ENCODE results near the gene SH3BP5.

The SH3BP5 gene

GRCh38 chr3:15243822-15244482 is 88.4 kb downstream of the SH3BP5 start:
- no peak for DNase-seq (ENCODE audit: extremely low read depth, insufficient read length)
- TF ChIP-seq CTCF (IDR thresholded peaks at IDR 0.05; ENCODE audit: insufficient read depth, low read length, poor library complexity, severe bottlenecking), result no peak
- Histone ChIP-seq H3K36me3 (ENCODE audit: control insufficient read depth, insufficient read depth, low read length) (peaks cover 13% of the 10 kb centered on the region), H3K4me3 (replicated peaks; ENCODE audit: low read depth, low read length) (no peak overlapping the region), H3K27me3 (replicated peaks; ENCODE audit: control insufficient read depth, insufficient read depth, low read length) (no peaks in the 10 kb centered on the region)

GRCh38 chr3:15241341-15241740 is 91.0 kb downstream of the SH3BP5 start:
- peak; percentile 55 for TF ChIP-seq CTCF (IDR thresholded peaks at IDR 0.05; ENCODE audit: insufficient read depth, low read length, poor library complexity, severe bottlenecking)
- no peak for DNase-seq (ENCODE audit: extremely low read depth, insufficient read length)
- H3K36me3 ChIP-seq (ENCODE audit: control insufficient read depth, insufficient read depth, low read length), result peaks cover 10% of the 10 kb centered on the region

GRCh38 chr3:15229262-15229661 is 103.1 kb downstream of the SH3BP5 start:
- no peaks in the 10 kb centered on the region for H3K27me3 ChIP-seq (replicated peaks; ENCODE audit: control insufficient read depth, insufficient read depth, low read length)
- peaks cover 3% of the 10 kb centered on the region for H3K36me3 ChIP-seq (ENCODE audit: control insufficient read depth, insufficient read depth, low read length)
- no peak for DNase-seq (ENCODE audit: extremely low read depth, insufficient read length)
- TF ChIP-seq CTCF (IDR thresholded peaks at IDR 0.05; ENCODE audit: insufficient read depth, low read length, poor library complexity, severe bottlenecking), result no peak
- no peak overlapping the region for H3K4me3 ChIP-seq (replicated peaks; ENCODE audit: low read depth, low read length)

More at GRCh38 chr3:15241341-15241740, 91.0 kb downstream of the SH3BP5 start:
- Histone ChIP-seq H3K27me3 (replicated peaks; ENCODE audit: control insufficient read depth, insufficient read depth, low read length) (no peaks in the 10 kb centered on the region), H3K4me3 (replicated peaks; ENCODE audit: low read depth, low read length) (no peak overlapping the region)

GRCh38 chr3:15228147-15228546 is 104.2 kb downstream of the SH3BP5 start:
- H3K27me3 ChIP-seq (replicated peaks; ENCODE audit: control insufficient read depth, insufficient read depth, low read length), result no peaks in the 10 kb centered on the region
- DNase-seq (ENCODE audit: extremely low read depth, insufficient read length), result no peak
- H3K4me3 ChIP-seq (replicated peaks; ENCODE audit: low read depth, low read length), result no peak overlapping the region
- H3K36me3 ChIP-seq (ENCODE audit: control insufficient read depth, insufficient read depth, low read length), result peaks cover 3% of the 10 kb centered on the region
- TF ChIP-seq CTCF (IDR thresholded peaks at IDR 0.05; ENCODE audit: insufficient read depth, low read length, poor library complexity, severe bottlenecking), result no peak

- no peak for TF ChIP-seq CTCF (IDR thresholded peaks at IDR 0.05; ENCODE audit: insufficient read depth, low read length, poor library complexity, severe bottlenecking)
- H3K4me3 ChIP-seq (replicated peaks; ENCODE audit: low read depth, low read length), result no peak overlapping the region
- no peaks in the 10 kb centered on the region for H3K27me3 ChIP-seq (replicated peaks; ENCODE audit: control insufficient read depth, insufficient read depth, low read length)
- H3K36me3 ChIP-seq (ENCODE audit: control insufficient read depth, insufficient read depth, low read length), result peaks cover 3% of the 10 kb centered on the region
- DNase-seq (ENCODE audit: extremely low read depth, insufficient read length), result no peak
Observed at GRCh38 chr3:15223685-15224572, 108.5 kb downstream of the SH3BP5 start.

Measured in GM06990 (cell line).